Stomach (tissue), 4 donors: ENCODE measurements around the gene RPH3AL.

ENCODE experiments used
- EP300 ChIP-seq: sonication (generic); formaldehyde crosslinking; IDR thresholded peaks from one replicate; pipeline ENCODE4 v1.6.1; 2017; ENCODE audit warnings: antibody characterized with exemption
- POLR2A ChIP-seq, 4 donors: fragments of 450-650 bp; IDR thresholded peaks; one replicate each; pipeline ENCODE4 v1.6.1; 2016; ENCODE audit warnings: antibody characterized with exemption in 4 of 4, control low read depth in 2 of 4, mild to moderate bottlenecking in 1 of 4, moderate library complexity in 1 of 4

DNA sequence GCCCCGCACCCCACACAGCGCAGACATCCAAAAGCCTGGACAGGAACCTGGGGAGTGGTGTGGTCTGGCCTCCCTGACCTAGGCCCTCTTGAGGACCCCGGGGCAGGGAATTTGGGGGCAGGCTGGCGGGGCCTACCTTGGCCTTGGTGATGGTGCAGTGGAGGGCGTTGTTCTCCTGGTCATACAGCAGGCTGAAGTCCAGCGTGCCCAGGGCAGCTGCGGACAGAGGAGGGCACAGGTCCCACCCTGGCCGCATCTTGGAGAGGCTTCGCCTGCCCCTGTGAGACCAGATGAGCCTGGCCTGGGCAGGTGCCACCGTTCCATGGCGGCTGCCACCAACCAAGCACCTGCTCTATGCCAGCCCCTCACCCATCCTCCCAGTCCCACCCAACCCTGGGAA is 180.2 kb downstream of the RPH3AL start:
- no peak for TF ChIP-seq EP300
- no peak for TF ChIP-seq POLR2A (IDR thresholded peaks at IDR 0.05)
